ENCODE data around the gene COL1A2. TPM values are rescaled to one million over a fixed set of nuclear protein-coding genes. Genes with fewer than 3 reads are reported as not detected.
A peak's percentile ranks its signal among the peaks of the same experiment; 100 is the strongest.

Gene COL1A2
- total RNA-seq, 4 donors from 2014 or later = 155 to 361 (median 232) TPM

GRCh38 chr7:94355454-94355853 lies 39.2 kb upstream of the COL1A2 start:
- TF ChIP-seq CTCF (IDR thresholded peaks at IDR 0.05) = no peak
- peak; percentile 39 for ATAC-seq (ENCODE audit: low FRiP score)
- no peak for DNase-seq (ENCODE audit: low spot score)

- ATAC-seq (ENCODE audit: low FRiP score) = no peak
- DNase-seq (ENCODE audit: low spot score) = no peak
- no peak for TF ChIP-seq CTCF (IDR thresholded peaks at IDR 0.05)
Observed at GRCh38 chr7:94357076-94357475, 37.6 kb upstream of the COL1A2 start.

GRCh38 chr7:94360926-94361325 lies 33.8 kb upstream of the COL1A2 start:
- TF ChIP-seq CTCF (IDR thresholded peaks at IDR 0.05) = no peak
- no peak for ATAC-seq (ENCODE audit: low FRiP score)
- DNase-seq (ENCODE audit: low spot score) = no peak

- DNase-seq (ENCODE audit: low spot score) (no peak), ATAC-seq (ENCODE audit: low FRiP score) (no peak)
- no peak for TF ChIP-seq CTCF (IDR thresholded peaks at IDR 0.05)
Observed at GRCh38 chr7:94362276-94362675, 32.4 kb upstream of the COL1A2 start.

- DNase-seq (ENCODE audit: low spot score) (no peak), ATAC-seq (ENCODE audit: low FRiP score) (no peak)
- no peak for TF ChIP-seq CTCF (IDR thresholded peaks at IDR 0.05)
Observed at GRCh38 chr7:94364816-94365215, 29.9 kb upstream of the COL1A2 start.

GRCh38 chr7:94366163-94366562 lies 28.5 kb upstream of the COL1A2 start:
- TF ChIP-seq CTCF (IDR thresholded peaks at IDR 0.05) = no peak
- ATAC-seq (ENCODE audit: low FRiP score) (no peak), DNase-seq (ENCODE audit: low spot score) (no peak)

- DNase-seq (ENCODE audit: low spot score) (no peak), ATAC-seq (ENCODE audit: low FRiP score) (no peak)
- TF ChIP-seq CTCF (IDR thresholded peaks at IDR 0.05) = no peak
Observed at GRCh38 chr7:94366832-94367231, 27.9 kb upstream of the COL1A2 start.

All from omental fat pad (tissue), 4 donors.